SK-N-SH (cell line): Measurements from ENCODE around the gene CCDC28A. TPM values are rescaled to one million over a fixed set of nuclear protein-coding genes. Genes with fewer than 3 reads are reported as not detected.

Source experiments
- CTCF ChIA-PET: fragments of 300-600, 350-600 bp; formaldehyde crosslinking; extraction: SDS; loops from one replicate; lab custom pipeline; 2021; lab: Yijun Ruan, JAX
- POLR2A ChIA-PET: fragments of 350-600 bp; sonication (Branson Sonifier 250); formaldehyde crosslinking; extraction: SDS; loops from one replicate; lab custom pipeline; 2020; ENCODE audit warnings: antibody characterized with exemption, inconsistent platforms; lab: Yijun Ruan, JAX
- DNase-seq: peaks from one replicate; pipeline ENCODE4 v3.0.0; 2012
- H2AFZ ChIP-seq: fragments of 200-600 bp; sonication (generic); 2 replicates; pipeline ENCODE4 v1.8.1; 2016; ENCODE audit warnings: antibody characterized with exemption, mild to moderate bottlenecking, low read depth
- H3F3A ChIP-seq: fragments of 200-600 bp; sonication (generic); replicated peaks from 2 replicates; pipeline ENCODE3; 2016; ENCODE audit warnings: antibody characterized with exemption, mild to moderate bottlenecking; ENCODE audit not compliant: insufficient read depth
- H3K27ac ChIP-seq, 2 experiments: fragments of 200-500 bp in 1 of 2; fragments of 200-600 bp in 1 of 2; sonication (Bioruptor generic) in 1 of 2; sonication (generic), shearing (Covaris generic) in 1 of 2; 2 replicates each; pipeline versions ENCODE4 v1.5.1 to v1.6.1; 2014 to 2016; ENCODE audit warnings: low read depth in 2 of 2, inconsistent platforms in 1 of 2, low read length in 1 of 2, mild to moderate bottlenecking in 1 of 2, mixed read lengths in 1 of 2
- H3K27me3 ChIP-seq: fragments of 200-600 bp; sonication (generic), shearing (Covaris generic); 2 replicates; pipeline ENCODE4 v1.6.1; 2016; ENCODE audit warnings: mixed run types; ENCODE audit not compliant: insufficient read depth
- H3K36me3 ChIP-seq, 2 experiments: fragments of 200-500 bp in 1 of 2; fragments of 200-600 bp in 1 of 2; sonication (Bioruptor generic) in 1 of 2; sonication (generic) in 1 of 2; replicated peaks in 1 of 2; 2 replicates each; pipeline versions ENCODE3 to v1.5.1; 2014 to 2016; ENCODE audit warnings: low read length in 1 of 2, mild to moderate bottlenecking in 1 of 2; ENCODE audit not compliant: insufficient read depth in 2 of 2, control insufficient read depth in 1 of 2
- H3K4me1 ChIP-seq, 2 experiments: fragments of 200-500 bp in 1 of 2; fragments of 200-600 bp in 1 of 2; sonication (Bioruptor generic) in 1 of 2; sonication (generic), shearing (Covaris generic) in 1 of 2; 2 replicates each; pipeline versions ENCODE4 v1.5.1 to v1.6.1; 2014 to 2016; ENCODE audit warnings: low read depth in 1 of 2, low read length in 1 of 2, mixed run types in 1 of 2; ENCODE audit not compliant: insufficient read depth in 2 of 2, control insufficient read depth in 1 of 2
- H3K4me2 ChIP-seq: fragments of 200-600 bp; sonication (generic), shearing (Covaris generic); 2 replicates; pipeline ENCODE4 v1.6.1; 2017; ENCODE audit warnings: mixed run types
- H3K4me3 ChIP-seq, 2 experiments: fragments of 200-500 bp in 1 of 2; fragments of 200-600 bp in 1 of 2; sonication (Bioruptor generic) in 1 of 2; sonication (generic), shearing (Covaris generic) in 1 of 2; 2 replicates each; pipeline versions ENCODE4 v1.5.1 to v1.8.1; 2014 to 2016; ENCODE audit warnings: low read depth in 2 of 2, inconsistent platforms in 1 of 2, low read length in 1 of 2, mild to moderate bottlenecking in 1 of 2, mixed read lengths in 1 of 2, moderate library complexity in 1 of 2
- H3K79me2 ChIP-seq: fragments of 200-600 bp; sonication (generic); 2 replicates; pipeline ENCODE4 v1.8.1; 2017; ENCODE audit warnings: mild to moderate bottlenecking; ENCODE audit not compliant: insufficient read depth
- H3K9ac ChIP-seq: fragments of 200-600 bp; sonication (generic); 2 replicates; pipeline ENCODE4 v1.6.1; 2017; ENCODE audit warnings: mixed run types
- H3K9me2 ChIP-seq: fragments of 200-600 bp; sonication (generic); 2 replicates; pipeline ENCODE4 v1.6.1; 2017; ENCODE audit warnings: mixed run types
- H3K9me3 ChIP-seq: fragments of 200-600 bp; sonication (generic); 2 replicates; pipeline ENCODE4 v1.6.1; 2017; ENCODE audit warnings: mixed run types, mild to moderate bottlenecking, moderate library complexity
- H4K20me1 ChIP-seq: fragments of 200-600 bp; sonication (generic); 2 replicates; pipeline ENCODE4 v1.6.1; 2017; ENCODE audit warnings: mild to moderate bottlenecking, mixed run types; ENCODE audit not compliant: insufficient read depth
- CHD2 ChIP-seq: fragments of 150-350 bp; IDR thresholded peaks from 2 replicates; pipeline ENCODE4 v1.6.1; 2018; ENCODE audit warnings: low read length; ENCODE audit not compliant: partially characterized antibody
- GABPA ChIP-seq: IDR thresholded peaks from 2 replicates; pipeline ENCODE4 v1.4.0; 2012; ENCODE audit warnings: low read depth, mild to moderate bottlenecking
- MEF2A ChIP-seq: IDR thresholded peaks from 2 replicates; pipeline ENCODE4 v1.4.0; 2012; ENCODE audit warnings: low read depth, borderline replicate concordance
- PBX3 ChIP-seq: IDR thresholded peaks from 2 replicates; pipeline ENCODE4; 2012
- POLR2AphosphoS5 ChIP-seq: IDR thresholded peaks from 2 replicates; pipeline ENCODE4 v1.6.1; 2012; ENCODE audit warnings: low read depth, low read length
- TEAD4 ChIP-seq: IDR thresholded peaks from 2 replicates; pipeline ENCODE4 v1.4.0; 2012; ENCODE audit warnings: mild to moderate bottlenecking, borderline replicate concordance; ENCODE audit not compliant: insufficient read depth
- WGBS: methylation state at CpG from one replicate; pipeline ENCODE4 v1.1.6; 2017; ENCODE audit warnings: low lambda C conversion rate; 5-methylcytosine and 5-hydroxymethylcytosine counted together
- polyA plus RNA-seq, 3 experiments: library from polyadenylated mRNA; depleted of rRNA; stranded (reverse); fragments of >200 nt; gene quantifications; 2 replicates each; pipeline ENCODE4 v1.2.3, GENCODE V29; 2012
- TF ChIP-seq, protein P1 (sequence below): fragments of 200-600 bp; sonication (generic); IDR thresholded peaks from 2 replicates; pipeline ENCODE4 v1.6.1; 2017; ENCODE audit warnings: antibody characterized with exemption, mild to moderate bottlenecking, moderate library complexity

CCDC28A gene
- polyA plus RNA-seq, 1 of the 3 experiments (the other 2 are of a cell fraction): 11.4 TPM

- TF ChIP-seq, protein P1, sequence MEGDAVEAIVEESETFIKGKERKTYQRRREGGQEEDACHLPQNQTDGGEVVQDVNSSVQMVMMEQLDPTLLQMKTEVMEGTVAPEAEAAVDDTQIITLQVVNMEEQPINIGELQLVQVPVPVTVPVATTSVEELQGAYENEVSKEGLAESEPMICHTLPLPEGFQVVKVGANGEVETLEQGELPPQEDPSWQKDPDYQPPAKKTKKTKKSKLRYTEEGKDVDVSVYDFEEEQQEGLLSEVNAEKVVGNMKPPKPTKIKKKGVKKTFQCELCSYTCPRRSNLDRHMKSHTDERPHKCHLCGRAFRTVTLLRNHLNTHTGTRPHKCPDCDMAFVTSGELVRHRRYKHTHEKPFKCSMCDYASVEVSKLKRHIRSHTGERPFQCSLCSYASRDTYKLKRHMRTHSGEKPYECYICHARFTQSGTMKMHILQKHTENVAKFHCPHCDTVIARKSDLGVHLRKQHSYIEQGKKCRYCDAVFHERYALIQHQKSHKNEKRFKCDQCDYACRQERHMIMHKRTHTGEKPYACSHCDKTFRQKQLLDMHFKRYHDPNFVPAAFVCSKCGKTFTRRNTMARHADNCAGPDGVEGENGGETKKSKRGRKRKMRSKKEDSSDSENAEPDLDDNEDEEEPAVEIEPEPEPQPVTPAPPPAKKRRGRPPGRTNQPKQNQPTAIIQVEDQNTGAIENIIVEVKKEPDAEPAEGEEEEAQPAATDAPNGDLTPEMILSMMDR: peak; percentile 19; the same call in 1 of the 2 replicates
- TF ChIP-seq, all 33 proteins: peak for 3
These were observed 27.0 kb downstream of the CCDC28A start (continued) for GRCh38 chr6:138800377-138801150.

DNA sequence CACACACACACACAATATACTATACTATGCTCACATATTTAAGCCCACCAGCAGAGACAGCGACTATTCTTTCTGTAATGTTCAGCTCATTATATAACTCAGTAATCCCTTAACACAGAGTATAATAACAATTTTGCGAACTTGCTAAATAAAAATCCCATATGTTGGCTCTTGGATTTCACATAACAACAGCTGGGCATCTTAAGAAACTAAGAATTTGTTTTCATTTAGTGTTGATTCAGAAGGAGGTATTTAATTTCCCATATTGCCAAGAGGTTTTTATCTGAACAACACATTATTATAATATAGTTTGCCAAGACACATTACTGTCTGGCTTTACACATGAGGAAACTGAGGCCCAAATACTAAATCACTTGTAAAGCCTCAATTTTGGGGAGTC is 29.8 kb downstream of the CCDC28A start:
- no peak overlapping the region for H3K9ac ChIP-seq
- DNase-seq: no peak
- no peaks in the 10 kb centered on the region for H3K79me2 ChIP-seq
- no peaks in the 10 kb centered on the region for H3K36me3 ChIP-seq
- no peak overlapping the region for H3K4me2 ChIP-seq
- H3K4me3 ChIP-seq: no peak overlapping the region
- no peak overlapping the region for H3K27ac ChIP-seq
- no peak overlapping the region for H2AFZ ChIP-seq
- no peaks in the 10 kb centered on the region for H4K20me1 ChIP-seq
- POLR2A ChIA-PET: interaction anchor here (0.7 kb wide), 1 partner anchor 1467 kb away, joined by 3 read pairs; no protein-coding TSS in a partner anchor
- peaks cover 3% of the 10 kb centered on the region for H3F3A ChIP-seq
- no peaks in the 10 kb centered on the region for H3K27me3 ChIP-seq
- no peaks in the 10 kb centered on the region for H3K9me3 ChIP-seq
- no peaks in the 10 kb centered on the region for H3K9me2 ChIP-seq
- no peak for TF ChIP-seq GABPA
- 49% methylated on average over 2 of the region's 2 CpGs for WGBS
- no peaks in the 10 kb centered on the region for H3K4me1 ChIP-seq
- CTCF ChIA-PET: interaction anchor here (4.0 kb wide), 1 partner anchor 12 kb away, joined by 19 read pairs; no protein-coding TSS in a partner anchor

DNA sequence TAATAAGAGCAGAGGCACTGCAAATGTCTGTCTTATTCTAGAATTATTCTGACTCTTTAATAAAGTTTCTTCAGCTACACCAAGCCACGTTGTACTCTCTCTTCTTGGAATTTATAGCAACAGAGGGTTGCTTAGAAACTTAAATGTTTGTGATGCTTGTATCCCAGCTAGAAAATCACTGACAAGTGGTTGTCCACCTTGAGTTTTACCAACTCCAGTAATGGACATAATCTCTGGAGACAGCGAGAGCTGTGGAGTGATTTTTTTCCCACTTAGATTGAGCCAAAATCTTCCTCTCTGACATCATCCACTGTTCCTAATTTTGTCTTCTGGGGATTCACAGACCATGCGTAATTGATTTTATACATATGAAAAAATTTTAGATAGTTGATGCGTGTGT is 30.3 kb downstream of the CCDC28A start:
- H3K27me3 ChIP-seq: no peaks in the 10 kb centered on the region
- H3K79me2 ChIP-seq: no peaks in the 10 kb centered on the region
- ChIA-PET POLR2A (no interaction called here), CTCF (interaction anchor here (4.0 kb wide), 1 partner anchor 12 kb away, joined by 19 read pairs; no protein-coding TSS in a partner anchor)
- H3K4me2 ChIP-seq: no peak overlapping the region
- no peaks in the 10 kb centered on the region for H3K4me1 ChIP-seq
- no peak for DNase-seq
- TF ChIP-seq POLR2AphosphoS5: no peak
- peaks cover 3% of the 10 kb centered on the region for H3F3A ChIP-seq
- no peak overlapping the region for H2AFZ ChIP-seq
- H3K9me3 ChIP-seq: no peaks in the 10 kb centered on the region
- WGBS: 23% methylated on average over 4 of the region's 4 CpGs
- no peaks in the 10 kb centered on the region for H3K36me3 ChIP-seq
- H3K27ac ChIP-seq: no peak overlapping the region
- H3K9me2 ChIP-seq: no peaks in the 10 kb centered on the region
- no peak overlapping the region for H3K9ac ChIP-seq
- no peaks in the 10 kb centered on the region for H4K20me1 ChIP-seq
- no peak overlapping the region for H3K4me3 ChIP-seq

GRCh38 chr6:138805016-138805765 is 31.6 kb downstream of the CCDC28A start:
- no peak for DNase-seq
- WGBS: 52% methylated on average over 9 of the region's 9 CpGs
- TF ChIP-seq MEF2A (no peak), CHD2 (no peak), GABPA (no peak), PBX3 (no peak), TEAD4 (no peak)

More at GRCh38 chr6:138805016-138805765, 31.6 kb downstream of the CCDC28A start:
- Histone ChIP-seq H3K27me3 (no peaks in the 10 kb centered on the region), H3F3A (peaks cover 3% of the 10 kb centered on the region), H3K9me2 (no peaks in the 10 kb centered on the region), H3K4me3 (no peak overlapping the region), H3K9me3 (no peaks in the 10 kb centered on the region), H3K79me2 (no peaks in the 10 kb centered on the region), H3K4me1 (no peaks in the 10 kb centered on the region), H4K20me1 (no peaks in the 10 kb centered on the region), H3K9ac (no peak overlapping the region), H3K4me2 (no peak overlapping the region), H3K36me3 (no peaks in the 10 kb centered on the region), H3K27ac (no peak overlapping the region), H2AFZ (no peak overlapping the region)
- ChIA-PET POLR2A (no interaction called here), CTCF (interaction anchor here (0.5 to 4.0 kb wide), 4 partner anchors 10 to 689 kb away, joined by 3 to 19 read pairs (median 3); no protein-coding TSS in a partner anchor)
